ENCODE results near the gene MCC.

MCC gene

DNA sequence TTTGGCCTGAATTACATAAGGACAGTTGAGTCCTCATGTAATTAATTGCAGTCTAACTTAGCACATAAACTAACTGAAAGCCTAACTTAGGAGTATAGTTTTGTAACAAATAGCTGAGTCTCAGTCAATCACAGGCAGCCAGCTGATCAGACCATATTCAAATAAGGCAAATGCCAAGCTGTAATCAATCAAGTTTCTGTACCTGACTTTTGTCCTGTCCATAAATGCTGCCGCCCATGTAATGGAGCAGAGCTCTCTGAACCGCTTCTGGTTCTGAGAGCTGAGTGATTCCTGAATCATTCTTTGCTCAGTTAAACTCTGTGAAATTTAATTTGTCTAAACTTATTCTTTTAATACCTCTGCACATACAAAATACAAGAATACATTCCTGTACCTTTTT, 158.3 kb downstream of the MCC start:
- DNase-seq (ENCODE audit: low read depth in 1 of 2, low spot score in 1 of 2): no peak

DNA sequence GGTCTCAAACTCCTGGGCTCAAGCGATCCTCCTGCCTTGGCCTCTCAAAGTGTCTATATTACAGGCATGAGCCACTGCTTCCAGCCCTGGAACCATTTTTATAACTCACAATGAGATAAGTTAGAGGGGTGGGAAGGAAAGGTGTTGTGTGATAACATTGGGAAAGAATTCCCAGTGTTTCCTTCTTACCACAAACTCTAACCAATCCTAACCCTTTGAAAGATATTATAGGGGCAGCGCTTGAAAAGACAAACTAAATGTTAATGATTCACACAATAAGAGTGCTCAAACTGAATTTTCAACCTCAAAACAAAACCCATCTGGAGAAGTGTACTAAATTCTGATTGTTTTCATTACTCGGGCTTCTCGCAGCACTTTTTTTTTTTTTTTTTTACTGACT, 163.2 kb downstream of the MCC start:
- no peak for DNase-seq (ENCODE audit: low read depth in 1 of 2, low spot score in 1 of 2)

DNA sequence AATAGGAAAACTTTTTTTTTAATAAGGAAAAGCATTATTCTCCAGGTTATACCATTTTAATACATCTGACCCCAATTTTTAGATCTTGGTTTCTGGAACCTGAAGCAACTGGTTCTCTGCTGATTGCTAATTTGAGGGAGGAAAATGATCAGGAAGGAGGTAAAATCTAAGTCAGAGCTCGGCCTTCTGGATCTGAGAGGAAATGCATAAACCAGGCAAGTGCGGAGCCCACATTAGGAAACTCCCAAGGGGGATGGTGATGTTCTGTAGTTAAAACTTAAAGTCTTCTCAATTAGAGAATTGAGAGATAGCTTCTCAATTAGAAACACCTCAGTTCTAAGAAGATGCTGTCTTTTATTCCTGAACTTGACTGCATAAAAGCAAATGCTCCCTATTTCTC, 167.0 kb downstream of the MCC start:
- no peak for DNase-seq (ENCODE audit: low read depth in 1 of 2, low spot score in 1 of 2)

DNA sequence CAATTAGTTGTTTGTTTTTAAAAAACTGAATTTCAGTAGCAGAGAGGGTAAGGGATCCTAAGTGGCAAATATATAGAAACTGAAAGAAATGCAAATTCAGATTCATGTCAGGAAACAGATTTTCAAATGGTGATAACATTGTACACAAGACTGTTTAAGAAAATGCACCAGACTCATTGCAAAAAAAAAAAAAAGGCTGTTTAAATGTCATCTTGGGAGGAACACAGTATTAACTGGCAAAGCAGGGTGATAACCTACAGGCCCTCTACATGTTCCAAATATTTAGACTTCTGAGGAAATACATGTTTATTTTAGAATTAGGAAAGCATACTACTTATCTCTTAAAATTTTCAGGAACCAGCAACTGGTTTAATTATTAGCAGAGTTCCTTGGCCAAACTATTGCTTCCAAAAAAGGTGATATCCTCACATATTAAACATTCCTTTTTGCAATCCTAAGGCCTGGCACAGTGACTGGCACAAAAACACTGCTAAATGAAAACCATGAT, 167.9 kb downstream of the MCC start:
- DNase-seq (ENCODE audit: low read depth in 1 of 2, low spot score in 1 of 2): no peak

DNA sequence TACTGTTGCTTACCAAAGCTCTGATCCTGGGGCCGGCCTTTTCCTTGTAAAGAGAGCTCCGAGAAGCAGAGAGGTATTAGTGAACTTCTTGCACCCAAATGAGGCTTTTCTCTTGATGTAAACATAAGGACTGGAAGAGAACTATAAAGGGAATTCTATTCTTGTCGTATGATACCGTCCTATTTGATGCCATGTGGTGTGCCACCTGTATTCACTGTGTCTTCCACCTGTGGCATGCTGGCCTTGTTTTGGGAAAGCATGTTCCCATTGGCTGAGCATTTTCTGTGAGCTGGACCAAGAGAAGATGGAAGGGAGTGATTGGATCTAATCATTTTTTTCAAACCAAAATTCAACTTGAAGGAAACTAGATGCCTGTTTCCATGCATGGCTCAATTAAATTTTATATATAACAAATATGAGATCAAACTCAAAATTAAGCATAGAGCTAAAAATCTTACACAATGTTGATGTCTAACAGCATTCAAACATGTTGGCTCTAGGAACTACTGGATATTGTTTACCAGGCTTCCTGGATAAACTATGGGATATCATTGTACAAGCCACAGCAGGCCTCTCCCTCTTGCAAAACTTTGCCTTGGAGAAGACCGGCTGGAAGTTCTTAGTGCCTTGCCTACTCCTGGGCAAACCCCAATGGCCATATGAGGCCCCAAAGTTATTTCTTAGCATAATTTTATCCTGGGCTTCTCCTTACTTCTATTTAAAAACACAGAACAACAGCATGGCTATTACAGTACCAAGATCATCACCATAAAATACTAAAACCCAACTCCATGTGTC, 168.8 kb downstream of the MCC start:
- DNase-seq (ENCODE audit: low read depth in 1 of 2, low spot score in 1 of 2): no peak

DNA sequence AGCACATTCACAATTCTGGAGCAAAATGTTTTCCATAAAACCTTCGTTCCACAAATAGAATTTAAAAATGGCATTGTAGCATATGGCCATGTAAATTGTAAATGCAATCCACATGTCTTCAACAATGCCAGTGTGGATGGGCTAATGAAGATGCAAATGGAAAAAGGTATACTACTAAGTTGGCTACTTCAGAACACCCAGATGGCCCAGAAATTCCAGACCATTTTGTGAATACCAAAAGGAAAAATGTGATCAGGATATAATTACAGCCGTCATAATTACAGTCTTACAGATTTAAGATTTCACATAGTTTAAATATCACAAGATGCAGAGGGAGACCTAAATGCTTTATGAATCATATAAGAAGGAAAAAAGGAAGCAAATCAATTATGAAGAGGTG, 170.6 kb downstream of the MCC start:
- no peak for DNase-seq (ENCODE audit: low read depth in 1 of 2, low spot score in 1 of 2)

DNA sequence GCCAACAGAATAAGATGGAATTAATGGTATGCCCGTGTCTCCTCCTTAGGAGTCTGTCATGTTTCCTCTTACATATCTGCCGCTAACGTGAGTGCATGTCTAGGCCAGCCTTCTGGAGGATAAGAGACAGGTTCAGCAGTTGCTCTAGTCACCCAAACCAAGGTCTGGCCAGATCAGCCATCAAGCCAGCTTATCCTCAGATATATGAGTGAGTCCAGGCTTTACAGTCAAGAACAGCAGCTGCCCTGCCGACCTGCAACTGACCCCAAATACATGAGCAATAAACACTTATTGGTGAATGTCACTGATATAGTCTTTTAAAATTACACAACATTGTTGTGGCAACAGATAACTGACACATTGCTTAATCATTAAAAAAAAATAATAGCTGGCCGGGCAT, 177.0 kb downstream of the MCC start:
- no peak for DNase-seq (ENCODE audit: low read depth in 1 of 2, low spot score in 1 of 2)

DNA sequence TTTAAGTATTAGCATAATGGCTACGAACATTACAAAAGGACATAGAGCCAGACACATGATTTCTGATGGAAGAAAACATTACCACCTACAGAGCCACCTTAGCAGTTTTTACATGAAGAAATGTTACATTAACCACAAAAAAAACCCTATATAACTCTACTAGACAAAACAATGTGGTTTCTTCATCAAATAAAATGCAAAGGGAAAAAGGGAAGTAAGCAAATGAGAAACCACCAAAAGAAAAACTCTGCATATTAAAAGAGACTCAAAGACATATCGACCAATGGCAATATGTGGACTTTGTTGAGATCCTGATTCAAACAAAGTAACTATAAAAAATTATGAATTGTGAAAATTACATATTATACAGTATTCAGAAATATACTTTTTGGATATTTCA, 186.1 kb downstream of the MCC start:
- no peak for DNase-seq (ENCODE audit: low read depth in 1 of 2, low spot score in 1 of 2)

DNA sequence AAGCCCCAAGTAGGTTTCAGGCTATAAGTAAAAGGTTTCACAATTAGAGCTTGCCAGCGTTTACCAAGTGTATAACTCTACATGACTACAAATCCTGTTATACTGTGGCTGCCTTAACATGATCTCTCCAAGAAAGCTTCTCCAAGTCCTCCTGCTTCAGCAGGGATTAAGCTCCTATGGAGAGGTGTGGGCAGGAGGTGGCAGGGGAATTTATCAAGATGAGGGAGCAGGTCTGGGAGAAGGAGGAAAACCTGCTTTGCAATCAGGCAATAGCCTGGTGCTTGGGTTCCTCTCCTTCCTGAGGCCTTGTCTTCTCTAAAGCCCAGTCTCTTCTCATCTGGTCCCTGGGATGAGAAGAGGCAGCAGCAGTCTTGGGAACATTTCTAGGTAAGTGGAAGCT, 188.7 kb downstream of the MCC start:
- no peak for DNase-seq (ENCODE audit: low read depth in 1 of 2, low spot score in 1 of 2)

DNA sequence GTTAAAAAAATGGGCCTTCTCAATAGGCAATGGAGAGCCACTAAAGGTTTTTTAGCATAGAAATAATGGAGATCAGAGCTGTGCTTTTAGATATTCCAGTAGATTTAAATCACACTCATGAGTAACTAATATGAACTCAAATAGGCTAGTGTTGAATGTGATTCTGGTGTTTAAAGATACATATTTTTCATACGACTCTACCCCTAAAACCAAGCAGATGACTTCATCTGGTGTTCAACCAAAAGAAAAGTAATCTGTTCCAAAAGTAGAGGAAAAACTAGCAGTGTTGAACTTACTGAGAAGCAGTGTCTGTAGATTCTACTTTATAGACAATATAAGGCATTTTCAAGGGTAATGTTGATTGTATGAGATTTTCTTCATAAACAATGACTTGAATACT, 191.6 kb downstream of the MCC start:
- DNase-seq (ENCODE audit: low read depth in 1 of 2, low spot score in 1 of 2): no peak

DNA sequence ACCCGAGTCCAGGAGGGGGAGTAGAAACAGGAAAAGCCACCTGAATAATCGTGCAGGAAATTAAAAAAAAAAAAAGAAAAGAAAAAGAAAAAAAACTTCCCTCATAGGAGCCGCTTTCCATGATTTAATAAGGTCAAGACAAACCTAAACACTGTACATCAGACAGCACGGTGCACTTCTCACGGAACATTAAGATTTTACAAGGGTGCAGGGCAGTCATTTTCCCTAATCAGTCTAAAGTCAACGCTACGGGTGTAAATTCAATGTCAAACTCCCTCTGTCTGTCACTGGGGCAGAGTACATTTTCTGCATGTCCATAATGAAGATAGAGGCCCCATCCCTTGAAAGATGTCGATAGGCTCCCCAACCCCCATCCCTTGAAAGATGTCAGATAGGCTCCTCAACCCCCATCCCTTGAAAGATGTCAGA, 193.1 kb downstream of the MCC start:
- DNase-seq (ENCODE audit: low read depth in 1 of 2, low spot score in 1 of 2): no peak

DNA sequence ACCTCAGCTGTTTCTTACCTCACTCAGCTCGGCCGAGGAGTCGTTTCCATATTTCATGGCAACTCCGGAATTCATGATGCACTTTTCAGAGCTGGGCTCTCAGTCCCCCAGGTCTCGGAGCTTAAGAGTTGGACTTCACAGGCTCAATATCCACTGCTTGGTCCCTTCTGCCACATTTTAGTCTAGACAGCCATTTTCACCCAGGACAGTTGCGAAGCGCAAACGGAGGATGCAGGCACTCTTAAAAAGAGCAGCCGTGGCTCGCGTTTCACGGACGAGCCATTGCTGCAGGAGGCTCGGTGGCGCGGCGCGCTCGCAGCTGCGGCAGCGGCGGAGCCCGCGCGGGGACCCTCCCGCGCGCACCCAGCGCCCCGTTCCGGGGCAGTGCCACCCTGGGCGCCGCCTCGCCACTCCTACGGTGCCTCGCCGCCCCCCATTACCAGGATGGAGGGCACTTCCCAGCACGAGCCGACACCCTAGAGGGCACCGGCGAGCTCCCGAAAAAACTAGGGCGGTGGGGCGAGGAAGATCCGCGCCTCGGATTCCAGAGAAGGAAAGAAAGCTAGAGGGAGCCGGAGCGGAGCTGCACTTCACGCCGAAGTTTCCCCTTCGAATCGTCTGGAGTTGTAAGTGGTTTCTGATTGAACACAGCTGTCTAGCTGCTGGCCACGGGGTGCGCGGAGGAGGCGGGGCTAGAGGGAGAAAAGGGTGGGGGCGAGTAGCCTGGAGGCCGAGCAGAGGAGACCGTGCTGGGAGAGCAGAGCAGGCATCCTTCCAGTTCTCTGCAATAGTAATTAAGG, 193.7 kb downstream of the MCC start:
- DNase-seq (ENCODE audit: low read depth in 1 of 2, low spot score in 1 of 2): peak; percentile 46 to 48

DNA sequence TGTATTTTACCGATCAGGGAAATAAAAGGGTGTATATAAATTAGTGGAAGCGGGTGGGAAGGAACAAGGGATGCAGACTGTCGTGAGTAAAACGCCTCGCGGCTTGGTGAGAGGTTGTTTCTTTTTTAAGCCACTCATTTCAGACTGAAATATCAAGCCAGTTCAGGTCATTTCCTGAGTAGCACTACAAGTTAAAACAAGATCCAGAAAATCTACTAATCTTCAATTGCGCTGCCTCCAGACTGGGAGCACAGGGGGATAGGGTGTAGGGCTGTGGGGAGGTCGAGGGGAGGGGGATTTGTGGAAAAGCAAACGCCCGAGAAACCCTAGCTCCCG, 194.3 kb downstream of the MCC start:
- DNase-seq (ENCODE audit: low read depth in 1 of 2, low spot score in 1 of 2): no peak

DNA sequence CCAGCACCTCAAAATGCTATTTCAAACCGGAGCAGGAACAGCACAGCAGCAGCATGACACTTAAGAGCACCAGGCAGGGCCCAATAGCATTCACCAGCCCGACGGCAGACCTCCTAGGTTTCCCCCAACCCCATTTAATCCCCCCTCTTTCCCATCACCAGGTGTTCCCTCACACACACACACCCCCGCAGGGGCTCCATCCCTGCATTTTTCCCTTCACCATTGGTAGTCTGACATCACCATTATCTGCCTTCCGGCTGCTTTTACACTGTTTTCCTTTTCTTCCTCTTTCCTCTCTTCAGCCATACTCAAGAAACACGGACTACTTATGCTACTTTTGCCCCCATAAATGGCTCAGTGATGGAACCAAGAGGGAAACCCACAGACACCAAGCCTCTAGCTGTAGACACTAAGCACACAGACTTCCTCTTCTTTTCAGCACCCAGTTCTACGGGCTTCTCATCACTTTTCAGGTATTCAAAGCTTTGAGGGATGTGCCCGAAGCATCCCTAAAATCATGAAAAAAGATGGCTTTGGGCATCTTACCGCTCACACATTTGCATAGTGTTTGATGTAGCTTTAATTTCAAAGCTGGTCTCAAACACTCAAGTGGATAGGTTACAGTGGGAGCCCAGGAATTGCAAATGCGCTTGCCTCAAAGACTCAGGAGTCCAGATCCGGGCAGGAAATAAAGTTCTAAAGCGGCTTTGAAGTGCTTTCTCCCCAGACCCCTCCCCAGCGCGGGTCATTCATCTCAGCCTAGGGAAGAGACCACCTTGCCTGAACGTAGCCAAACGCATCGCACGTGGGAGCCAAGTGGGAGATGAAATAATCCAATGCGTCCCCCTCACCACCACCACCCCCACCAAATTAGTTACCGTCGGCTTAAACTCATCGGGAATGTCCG, 194.9 kb downstream of the MCC start:
- DNase-seq (ENCODE audit: low read depth in 1 of 2, low spot score in 1 of 2): no peak

DNA sequence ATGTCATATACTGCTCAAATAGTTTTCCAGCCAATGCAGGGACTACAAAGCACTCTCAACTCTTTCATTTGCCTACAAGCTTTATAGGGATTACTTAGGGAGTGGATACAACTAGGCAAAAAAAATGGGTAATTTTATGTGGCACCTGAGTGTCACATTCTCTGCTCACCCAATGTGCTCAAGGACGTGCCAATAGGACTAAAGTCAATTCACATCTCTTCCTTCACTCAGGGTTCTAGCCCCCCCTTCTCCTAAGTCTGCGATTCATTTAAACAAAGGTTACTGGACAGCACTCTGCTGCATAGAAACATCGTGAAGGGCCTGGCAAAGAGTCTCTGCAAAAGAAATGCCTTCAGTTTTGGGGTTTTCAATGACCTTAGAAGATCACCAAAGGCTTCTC, 195.8 kb downstream of the MCC start:
- DNase-seq (ENCODE audit: low read depth in 1 of 2, low spot score in 1 of 2): no peak

DNA sequence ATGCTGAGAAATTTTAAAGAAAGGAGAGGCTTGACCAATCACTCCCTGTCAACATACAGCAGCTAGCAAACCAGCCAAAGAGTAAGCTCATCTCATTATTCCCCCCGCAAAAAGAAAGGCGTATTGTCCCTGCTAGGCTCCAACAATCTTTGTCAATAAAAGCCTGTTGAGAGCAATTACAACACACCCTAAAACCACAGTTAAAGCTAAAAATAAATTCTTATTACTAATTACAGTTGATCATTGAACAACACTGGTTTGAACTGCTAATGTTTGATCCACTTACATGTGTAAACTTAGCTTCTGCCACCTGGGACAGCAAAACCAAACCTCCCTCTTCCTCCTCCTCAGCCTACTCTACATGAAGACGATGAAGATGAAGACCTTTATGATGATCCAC, 204.7 kb downstream of the MCC start:
- no peak for DNase-seq (ENCODE audit: low read depth in 1 of 2, low spot score in 1 of 2)

DNA sequence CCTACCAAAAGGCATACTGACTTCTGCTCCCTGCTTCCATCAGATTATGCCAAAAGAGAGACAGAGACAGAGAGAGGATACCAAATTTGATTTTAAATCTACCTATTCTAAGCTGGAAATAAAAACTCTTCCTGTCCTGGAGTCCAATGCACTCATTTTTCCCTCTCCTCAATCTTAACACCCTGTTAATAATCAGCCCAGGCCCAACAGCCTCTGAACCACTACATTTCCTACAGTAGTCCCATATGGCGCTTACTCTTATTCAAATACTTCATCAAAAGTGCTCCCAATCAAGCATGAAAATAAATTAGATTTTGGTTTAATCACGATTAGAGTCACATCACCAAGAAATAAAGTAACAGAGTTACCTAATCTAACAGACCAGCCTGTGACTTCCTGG, 205.8 kb downstream of the MCC start:
- DNase-seq (ENCODE audit: low read depth in 1 of 2, low spot score in 1 of 2): no peak

DNA sequence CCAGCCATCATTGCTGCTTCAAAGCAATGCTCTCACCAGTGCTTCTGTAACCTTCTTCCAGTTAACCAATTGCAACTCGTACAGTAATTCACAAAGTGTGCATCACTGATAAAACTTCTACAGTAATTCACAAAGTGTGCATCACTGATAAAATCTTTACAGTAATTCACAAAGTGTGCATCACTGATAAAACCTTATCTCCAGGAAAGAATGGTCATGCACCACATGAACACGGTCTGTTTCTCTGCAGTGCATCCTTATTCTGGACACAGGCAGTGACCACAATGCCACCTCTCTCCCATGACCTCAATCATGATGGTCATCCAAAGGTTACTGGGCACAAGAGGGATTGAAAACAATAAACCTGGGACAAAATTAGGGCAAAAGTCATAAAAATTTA, 207.1 kb downstream of the MCC start:
- DNase-seq (ENCODE audit: low read depth in 1 of 2, low spot score in 1 of 2): no peak

DNA sequence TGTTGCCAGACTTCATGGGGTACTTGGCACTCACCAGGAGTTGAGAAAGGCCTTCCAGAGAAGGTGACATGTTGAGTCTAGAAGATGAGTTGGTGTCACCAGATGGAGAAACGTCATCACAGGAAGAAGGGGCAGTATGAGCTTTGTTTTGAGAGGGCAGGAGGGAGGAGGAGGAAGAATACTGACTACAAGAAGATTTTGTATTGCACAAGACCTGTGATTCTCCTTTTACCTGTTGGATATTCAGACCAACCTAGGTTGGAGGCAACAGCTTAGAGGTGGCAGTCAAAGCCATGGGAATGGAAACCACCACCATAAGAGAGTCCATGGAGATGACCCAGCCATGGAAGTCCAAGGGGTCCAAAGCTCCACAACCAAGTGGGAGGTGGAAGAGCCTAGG, 207.7 kb downstream of the MCC start:
- no peak for DNase-seq (ENCODE audit: low read depth in 1 of 2, low spot score in 1 of 2)

DNA sequence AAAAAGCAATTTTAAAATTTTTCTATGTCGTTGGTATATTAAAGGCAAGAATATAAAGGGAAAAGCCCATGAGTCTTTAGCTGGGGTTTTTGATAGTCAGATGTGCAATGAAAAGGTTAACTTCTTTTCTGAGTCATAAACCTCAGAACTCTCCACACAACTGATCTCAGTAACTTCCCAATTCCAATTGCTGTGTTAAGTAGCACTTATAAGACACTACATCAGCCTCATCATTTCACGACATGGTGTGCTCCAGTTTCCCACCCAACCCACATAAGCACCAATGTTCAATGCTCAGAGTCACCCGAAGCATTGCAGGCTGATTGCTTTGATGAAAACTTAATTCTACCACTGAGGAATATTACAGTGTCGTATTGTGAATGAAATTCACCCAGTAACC, 209.3 kb downstream of the MCC start:
- no peak for DNase-seq (ENCODE audit: low read depth in 1 of 2, low spot score in 1 of 2)

DNA sequence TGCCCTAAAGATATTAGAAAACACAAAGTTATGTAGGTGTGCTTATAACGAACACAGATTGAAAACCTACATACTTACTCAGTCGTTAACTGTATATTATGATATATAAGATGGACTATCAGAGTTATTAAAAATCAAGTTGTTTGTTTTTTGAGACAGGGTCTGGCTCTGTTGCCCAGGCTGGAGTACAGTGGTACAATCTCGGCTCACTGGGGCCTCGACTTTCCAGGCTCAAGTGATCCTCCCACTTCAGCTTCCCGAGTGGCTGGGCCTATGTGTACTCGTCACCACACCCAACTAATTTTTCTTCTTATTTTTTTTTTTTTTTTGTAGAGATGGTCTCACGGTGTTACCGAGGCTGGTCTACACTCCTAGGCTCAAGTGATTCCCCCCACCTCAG, 211.8 kb downstream of the MCC start:
- no peak for DNase-seq (ENCODE audit: low read depth in 1 of 2, low spot score in 1 of 2)

DNA sequence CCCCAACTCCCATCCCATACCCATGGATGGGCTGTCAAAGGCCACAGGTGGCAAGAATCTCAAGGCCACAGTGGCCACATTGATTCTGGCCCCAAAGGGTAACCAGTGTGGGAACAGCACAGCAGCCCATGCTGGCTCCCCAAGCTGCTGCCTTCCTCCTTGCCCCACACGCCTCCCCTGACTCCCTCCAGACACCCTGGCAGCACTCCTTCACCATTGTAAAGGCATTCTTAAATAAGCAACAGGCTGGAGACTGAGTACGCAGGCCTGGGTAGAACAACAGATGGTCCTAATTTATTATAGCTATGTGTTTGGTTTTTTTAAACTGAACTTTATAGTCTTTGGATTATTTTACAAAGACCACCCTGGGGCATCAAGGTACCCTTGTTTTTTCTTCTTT, 212.3 kb downstream of the MCC start:
- DNase-seq (ENCODE audit: low read depth in 1 of 2, low spot score in 1 of 2): no peak

All from stimulated activated CD4-positive, alpha-beta T cell treated with anti-CD3 and anti-CD28 coated beads, Interleukin-15, amount 100 ng/mL, for 1 hour (primary cell).